HG02884 (cell line): ENCODE measurements around the gene KCNK13.
"Not testable (repeated sequence)": the region's sequence is repeated elsewhere in the genome, so short reads cannot be mapped to it uniquely, and the experiment has no call there.

Experiments used
- ATAC-seq: cut with Tn5 transposase; IDR thresholded peaks from one replicate; pipeline ENCODE4 v1.9.1; 2021; ENCODE audit warnings: mild to moderate bottlenecking, moderate library complexity; ENCODE audit not compliant: unreplicated experiment

The KCNK13 gene

DNA sequence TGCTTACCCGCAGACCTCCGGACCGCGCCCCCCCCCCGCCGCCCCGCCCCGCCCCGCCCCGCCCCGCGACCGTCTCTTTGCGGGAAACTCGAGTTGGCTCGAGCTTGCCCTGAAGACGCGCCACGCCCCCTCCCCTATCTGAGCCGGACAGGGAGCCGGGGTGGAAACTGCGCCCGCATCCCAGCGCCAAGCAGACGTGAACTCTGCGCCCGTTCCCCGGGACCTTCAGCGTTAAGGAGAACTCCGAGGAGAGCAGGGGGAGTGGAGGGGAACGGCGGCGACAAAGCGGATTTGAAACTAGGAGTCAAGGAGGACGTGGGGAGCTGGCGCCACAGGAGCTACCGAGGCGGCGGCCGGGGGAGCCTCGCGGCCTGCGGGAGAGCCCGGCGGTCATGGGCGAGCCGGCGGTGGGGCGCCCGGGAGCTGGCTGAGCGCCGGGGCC, at the start of gene KCNK13:
Gene KCNK13 (plus strand): TSS at position 310 of the 442 bp plus-strand sequence. CDS start 212 bp downstream, outside the sequence.
- no peak for ATAC-seq

DNA sequence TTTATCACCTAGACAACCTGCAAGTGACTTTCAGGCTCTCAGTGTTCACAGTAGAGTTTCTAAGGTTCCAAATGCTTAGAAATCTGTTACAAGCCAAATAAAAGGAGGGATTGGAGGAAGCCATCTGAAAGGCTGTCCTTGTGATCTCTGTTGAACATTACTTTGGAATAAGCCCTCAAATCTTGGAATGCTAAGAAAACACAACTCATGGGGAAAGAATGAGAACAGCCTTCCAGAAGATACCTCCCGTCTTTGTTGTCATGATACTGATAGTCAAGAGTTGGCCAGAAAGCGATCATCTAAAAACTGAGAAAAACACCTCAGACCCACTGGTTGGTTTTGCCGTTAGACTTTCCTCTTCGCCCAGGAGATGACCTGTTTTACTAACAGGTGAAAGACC, 44.4 kb upstream of the KCNK13 start:
- no peak for ATAC-seq

DNA sequence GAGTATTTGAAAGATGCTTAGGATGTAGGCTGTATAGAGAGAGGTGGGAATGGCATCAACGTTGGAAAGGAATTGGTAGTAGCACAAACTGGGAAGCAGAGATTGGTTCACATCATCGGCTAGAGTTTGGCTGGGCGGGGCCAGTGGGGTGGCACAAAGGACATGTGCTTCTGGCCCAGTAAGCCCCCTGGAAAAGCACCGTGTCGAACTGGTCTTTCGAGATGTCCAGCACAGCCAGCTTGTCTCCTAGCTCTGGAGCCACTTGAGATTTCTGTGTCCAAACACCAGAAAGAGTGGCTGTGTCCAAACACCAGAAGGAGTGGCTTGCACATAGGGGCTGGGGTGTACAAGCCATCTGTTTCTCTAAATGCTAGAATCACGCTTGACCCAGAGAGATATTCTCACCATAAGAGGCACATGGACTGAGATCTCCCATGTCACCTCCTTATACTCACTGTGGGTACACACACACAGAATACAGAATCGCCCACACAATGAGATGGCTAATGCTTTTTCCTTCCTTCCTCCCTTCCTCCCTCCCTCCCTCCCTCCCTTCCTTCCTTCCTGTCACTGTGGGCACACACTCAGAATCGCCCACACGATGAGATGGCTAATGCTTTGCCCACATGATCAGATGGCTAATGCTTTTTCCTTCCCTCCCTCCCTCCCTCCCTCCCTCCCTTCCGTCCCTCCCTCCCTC, 41.8 kb upstream of the KCNK13 start:
- no peak for ATAC-seq

DNA sequence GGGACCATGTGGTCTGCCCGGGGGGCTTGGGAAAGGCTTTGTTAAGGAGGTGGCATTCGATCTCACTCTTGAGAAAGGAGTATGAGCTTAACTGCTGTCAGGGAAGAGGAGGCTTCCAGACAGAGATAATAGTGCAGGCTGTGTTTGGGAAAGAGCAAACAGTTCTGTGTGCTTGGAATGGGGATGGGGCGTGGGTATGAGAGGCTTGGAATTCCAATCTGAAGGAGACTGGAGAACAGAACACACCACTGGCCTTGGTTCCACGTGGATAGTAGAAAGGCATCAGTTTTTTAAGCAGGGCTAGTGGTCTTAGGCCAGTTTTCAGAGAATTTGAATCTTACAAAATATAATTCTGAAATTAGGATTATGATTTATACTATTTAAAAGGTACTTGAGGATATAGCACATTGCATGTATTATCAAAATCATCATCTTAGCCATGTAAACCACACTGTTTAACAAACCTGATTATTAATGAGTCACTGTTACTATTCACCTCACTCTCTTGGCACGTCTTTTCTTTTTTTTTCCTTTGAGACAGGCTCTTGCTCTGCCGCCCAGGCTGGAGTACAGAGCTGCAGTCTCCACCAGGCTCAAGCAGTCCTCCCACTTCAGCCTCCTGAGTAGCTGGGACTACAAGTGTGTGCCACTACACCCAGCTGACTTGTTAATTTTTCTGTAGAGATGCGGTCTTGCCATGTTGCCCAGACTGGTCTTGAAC, 38.5 kb upstream of the KCNK13 start:
- no peak for ATAC-seq

DNA sequence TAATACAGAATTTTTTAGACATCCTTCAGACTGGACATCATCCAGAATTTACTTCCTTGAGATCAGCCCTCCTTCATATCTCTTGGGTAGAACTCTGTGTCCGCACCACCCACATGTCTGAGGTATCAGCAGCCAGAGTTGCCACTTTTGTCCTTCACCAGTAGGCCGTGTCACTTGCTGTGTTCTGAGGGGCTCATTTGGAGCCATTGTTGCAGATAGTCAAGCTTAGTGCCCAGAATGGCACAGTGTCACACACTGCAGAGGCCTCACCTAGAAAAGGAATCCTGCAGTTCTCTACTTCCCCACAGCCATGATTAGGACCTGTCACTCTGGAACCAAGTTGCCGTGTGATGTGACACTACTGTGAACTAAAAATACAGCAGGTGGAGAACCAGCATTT, 36.9 kb upstream of the KCNK13 start:
- no peak for ATAC-seq

DNA sequence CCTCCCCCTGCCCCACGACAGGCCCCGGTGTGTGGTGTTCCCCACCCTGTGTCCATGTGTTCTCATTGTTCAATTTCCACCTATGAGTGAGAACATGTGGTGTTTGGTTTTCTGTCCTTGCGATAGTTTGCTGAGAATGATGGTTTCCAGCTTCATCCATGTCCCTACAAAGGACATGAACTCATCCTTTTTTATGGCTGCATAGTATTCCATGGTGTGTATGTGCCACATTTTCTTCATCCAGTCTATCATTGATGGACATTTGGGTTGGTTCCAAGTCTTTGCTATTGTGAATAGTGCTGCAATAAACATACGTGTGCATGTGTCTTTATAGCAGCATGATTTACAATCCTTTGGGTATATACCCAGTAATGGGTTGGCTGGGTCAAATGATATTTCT, 35.2 kb upstream of the KCNK13 start:
- not testable (repeated sequence) for ATAC-seq

DNA sequence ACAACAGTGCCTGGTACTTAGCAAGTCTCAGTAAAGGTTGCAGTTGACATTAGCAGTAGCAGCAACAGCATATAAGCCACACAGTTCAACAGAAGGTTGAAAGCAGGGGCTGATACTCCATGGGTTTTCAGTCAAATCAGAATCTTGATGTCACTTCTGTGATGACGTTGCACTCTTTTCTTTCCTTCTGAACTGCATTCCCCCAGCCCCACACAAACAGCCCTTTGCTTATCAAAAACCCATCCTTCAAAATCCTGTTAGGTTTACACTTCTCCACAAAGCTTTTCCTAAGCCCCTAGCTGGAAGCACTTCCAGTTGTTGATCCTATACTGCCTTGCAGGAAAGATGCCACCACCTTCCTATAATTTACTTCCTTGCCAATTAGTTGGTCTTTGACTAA, 34.0 kb upstream of the KCNK13 start:
- no peak for ATAC-seq

DNA sequence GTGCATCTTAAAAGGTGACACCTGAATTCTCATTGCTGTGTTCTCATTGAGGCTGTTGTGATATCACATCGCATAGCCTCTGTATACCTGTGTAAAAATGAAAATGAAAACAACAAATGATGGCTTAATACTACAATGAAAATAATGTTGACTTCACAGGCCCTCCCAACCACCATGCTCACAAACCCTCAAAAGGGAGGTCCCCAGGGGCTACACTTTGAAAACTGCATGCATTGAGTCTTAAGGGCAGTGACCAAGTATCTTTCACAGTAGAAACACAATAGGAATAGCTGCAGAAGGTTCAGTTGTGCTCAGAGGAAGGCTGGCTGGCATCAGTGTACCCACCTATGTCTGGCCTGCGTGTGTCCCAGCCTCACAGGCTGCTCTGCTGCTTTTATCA, 27.6 kb upstream of the KCNK13 start:
- ATAC-seq = no peak

DNA sequence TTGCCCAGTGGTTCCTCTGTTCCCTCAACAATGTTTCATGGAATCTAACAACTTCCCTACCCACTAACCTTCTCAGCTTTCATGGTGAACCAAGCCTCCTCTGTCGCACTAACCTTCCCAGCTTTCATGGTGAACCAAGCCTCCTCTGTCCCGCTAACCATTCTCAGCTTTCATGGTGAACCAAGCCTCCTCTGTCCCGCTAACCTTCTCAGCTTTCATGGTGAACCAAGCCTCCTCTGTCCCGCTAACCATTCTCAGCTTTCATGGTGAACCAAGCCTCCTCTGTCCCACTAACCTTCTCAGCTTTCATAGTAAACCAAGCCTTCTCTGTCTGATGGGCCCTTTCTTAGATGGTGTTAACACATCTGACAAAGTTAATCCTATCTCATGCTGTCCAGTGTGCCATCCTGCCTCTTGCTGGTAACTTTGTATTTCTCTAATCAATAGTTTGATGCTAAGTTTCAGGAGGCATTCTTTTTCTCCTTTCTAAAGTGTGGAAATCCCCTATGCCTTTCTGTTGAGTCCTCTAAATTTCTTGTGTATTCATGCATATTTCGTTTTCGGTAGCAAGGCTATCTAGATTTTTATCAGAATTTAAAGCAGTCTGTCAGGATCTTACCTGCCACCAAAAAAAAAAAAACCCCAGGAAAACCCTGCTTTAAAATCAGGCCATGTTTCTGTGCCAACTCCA, 26.8 kb upstream of the KCNK13 start:
- no peak for ATAC-seq

DNA sequence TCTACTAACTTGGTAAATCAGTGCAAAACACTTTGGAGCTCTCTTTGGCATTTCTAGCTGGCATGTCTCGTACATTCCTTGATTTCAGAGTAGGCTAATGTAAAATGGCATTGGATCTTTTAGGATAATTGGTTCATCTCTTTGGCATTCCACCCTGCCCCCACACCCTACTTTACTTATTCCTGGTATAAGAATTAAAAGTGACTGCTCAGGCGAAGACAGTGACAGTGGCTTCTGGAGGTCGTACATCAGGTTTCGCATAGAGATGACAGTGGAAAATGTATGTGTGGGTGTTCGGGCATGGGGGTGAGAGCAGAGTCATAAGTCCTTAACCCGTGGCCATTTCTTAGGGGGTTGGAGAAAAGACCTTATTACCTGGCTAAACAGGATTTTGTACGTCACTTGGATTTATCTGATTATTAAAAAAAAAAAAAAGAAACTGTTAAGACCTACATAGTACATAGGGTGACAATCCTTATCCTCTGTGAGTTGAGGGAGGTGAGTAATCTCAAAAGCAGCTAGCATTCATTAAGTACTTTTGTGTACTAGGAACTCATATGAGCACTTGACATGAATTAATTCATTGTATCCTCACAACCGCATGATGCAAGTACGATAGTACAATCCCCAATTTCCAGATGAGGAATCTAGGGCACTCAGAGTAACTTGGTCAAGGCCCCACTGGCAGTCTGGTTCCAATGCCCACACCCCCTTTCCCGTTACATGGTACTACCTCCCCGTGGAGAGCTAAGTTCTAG, 22.4 kb upstream of the KCNK13 start:
- ATAC-seq = no peak

DNA sequence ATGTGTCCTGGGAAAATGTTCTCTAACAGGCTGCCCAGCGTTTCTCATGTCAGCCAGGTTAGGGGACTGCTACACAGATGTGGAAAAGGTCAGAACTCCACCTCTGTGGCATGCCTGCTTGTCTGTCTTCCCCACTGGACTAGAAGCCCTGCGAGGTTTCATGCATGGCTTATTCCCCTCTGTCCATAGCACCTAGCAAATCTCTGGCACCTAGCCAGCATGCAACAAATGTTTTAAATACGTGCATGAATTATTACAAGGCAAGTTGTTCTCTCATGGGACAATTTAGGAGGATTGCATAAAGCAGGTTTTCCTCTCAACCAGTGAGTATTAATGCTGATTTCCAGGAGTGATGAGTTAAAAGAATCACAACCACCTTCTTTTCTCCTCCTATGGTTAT, 21.4 kb upstream of the KCNK13 start:
- no peak for ATAC-seq

DNA sequence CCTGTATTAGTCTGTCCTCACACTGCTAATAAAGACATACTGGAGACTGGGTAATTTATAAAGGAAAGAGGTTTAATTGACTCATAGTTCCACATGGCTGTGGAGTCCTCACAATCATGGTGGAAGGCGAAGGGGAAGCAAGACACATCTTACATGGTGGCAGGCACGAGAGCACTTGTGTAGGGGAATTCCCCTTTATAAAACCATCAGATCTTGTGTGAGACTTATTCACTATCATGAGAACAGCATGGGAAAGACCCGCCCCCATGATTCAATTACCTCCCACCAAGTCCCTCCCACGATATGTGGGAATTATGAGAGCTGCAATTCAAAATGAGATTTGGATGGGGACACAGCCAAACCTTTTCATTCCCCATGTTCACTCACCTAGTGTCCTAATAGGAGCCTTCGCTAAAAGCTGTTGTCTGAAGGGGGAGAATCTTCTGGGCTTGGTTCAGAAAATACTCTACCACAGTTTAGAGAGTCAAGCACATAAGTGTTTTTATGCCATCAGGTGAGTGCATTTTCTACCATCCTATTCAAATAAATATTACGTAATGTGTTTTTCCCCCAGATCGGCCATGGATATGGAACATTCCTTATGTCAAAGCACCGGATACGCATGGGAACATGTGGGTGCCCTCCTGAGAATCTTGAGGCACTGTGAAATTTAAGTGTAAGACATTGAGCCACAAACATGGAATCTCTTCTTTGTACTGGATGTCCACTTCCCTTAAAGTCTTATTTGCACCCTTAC, 19.1 kb upstream of the KCNK13 start:
- ATAC-seq = no peak

DNA sequence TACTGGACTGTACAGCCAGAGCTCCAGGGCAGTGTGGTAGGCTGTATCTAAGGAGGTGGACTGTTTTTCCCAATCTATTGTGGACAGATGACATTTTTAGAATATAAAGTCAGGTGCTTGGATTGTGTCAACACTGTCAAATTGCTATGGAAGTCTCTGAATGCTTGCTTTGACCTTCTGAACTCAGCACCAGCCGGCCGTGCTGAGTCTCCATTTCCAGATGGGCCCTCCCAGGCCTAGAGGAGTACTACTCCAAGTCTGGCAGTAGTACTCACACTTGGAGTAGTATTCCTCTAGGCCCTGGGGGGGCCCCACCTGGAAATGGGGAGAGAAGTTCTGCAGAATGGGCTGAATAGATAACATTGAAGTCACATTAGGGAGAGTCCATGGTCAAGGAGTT, 16.2 kb upstream of the KCNK13 start:
- no peak for ATAC-seq

DNA sequence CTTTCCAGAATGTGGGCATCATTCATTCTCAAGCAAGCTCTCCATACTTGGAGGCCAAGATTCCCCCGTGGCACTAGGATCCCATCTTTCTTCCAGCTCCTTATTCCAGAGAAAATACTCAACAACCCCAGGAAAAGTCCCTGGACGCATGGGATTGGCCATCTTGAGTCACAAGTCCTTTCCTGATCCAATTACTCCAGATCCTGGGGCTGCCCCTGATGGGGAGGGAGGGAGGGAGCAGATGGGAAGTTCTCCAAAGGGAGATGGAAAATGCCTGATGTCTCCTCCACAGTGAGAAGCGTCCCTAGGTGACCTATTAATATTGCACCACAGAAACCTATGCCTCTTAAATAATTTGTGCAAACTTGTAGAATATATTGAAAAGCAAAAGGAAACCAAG, 12.4 kb upstream of the KCNK13 start:
- no peak for ATAC-seq

DNA sequence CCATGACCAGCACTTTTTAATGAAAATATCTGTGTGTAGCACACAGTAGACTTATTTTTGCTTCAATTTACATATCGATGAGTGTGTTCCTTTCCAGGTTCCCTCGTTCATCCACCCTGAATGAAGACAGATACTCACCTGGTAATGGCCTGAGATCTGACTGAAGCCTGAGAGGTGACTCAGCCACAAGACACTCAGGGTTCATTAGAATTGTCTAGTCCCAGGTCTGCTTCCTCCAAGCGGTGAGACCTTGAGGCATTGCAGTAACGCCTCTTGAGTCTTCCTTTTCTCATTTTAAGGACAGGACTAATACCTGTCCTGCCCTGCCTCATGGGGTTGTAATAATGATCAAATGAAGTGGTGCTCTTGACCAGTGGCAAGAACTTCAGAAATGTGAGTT, 11.5 kb upstream of the KCNK13 start:
- ATAC-seq = no peak

DNA sequence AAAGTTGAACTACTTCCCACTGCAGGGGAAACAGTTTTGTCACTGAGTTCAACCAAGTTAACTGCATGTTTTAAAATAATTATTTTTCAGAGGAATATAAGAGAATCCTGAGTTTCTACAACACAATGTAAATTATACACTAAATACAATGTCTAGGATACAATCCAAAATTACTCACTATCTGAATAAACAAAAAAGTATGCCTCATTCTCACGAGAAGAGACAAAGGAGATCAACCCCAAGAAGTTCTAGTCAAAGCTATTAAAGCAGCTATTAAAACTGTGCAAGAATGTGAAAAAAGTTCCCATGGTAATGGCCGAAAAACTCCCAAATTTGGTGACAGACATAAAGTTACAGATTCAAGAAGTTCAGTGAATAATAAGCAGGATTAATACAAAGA, 8.8 kb upstream of the KCNK13 start:
- ATAC-seq = no peak

DNA sequence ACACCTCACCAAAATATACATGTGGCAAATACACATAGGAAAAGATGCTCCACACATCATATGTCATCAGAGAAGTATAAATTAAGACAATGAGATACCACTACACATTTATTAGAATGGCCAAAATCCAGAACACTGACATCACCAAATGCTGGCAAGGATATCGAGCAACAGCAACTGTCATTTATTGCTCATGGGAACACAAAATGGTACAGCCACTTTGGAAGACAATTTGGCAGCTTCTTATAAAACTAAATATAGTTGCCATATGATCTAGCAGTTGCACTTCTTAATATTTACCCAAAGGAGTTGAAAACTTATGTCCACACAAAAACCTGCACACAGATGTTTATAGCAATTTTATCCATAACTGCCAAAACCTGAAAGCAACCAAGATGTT, 7.0 kb upstream of the KCNK13 start:
- ATAC-seq = no peak

DNA sequence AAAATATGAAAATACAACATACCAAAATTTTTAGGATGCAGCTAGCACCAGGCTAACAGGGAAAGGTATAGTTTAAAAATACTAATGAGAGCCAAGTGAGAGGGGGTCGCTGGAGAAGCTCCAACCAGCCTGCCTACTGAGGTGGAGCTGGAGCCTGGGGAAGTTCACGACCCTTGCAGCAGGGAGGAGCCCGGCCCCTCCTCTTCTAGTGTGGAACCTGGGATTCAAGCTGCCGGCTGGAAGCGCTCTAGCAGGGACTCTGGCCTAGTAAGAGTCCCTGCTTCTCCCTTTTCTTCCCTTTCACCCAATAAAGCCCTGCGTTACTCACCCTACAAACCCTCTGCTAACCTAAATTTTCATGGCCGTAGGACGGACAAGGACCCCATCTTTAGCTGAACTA, 5.0 kb upstream of the KCNK13 start:
- no peak for ATAC-seq

DNA sequence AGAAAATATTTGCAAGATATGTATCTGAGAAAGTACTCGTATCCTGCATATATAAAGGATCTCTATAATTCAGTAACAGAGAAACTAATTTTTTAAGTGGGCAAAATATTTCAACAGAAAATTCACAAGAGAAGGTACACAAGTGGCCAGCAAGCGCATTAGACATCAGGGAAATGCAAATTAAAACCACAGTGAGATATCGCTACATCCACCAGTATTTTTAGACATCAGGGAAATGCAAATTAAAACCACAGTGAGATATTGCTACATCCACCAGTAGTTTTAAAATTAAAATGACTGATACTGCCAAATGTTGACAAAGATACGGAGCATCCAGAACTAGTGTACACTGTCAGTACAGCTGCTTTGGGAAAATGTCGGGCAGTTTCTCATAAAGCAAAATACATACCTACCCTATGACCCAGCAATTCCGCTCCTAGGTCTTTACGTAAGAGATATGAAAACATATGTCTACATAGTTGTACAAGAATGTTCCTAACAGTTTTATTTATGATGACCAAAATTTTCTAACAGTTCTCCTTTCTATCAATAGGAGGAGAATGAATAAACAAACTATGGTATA, 2.8 kb upstream of the KCNK13 start:
- no peak for ATAC-seq

DNA sequence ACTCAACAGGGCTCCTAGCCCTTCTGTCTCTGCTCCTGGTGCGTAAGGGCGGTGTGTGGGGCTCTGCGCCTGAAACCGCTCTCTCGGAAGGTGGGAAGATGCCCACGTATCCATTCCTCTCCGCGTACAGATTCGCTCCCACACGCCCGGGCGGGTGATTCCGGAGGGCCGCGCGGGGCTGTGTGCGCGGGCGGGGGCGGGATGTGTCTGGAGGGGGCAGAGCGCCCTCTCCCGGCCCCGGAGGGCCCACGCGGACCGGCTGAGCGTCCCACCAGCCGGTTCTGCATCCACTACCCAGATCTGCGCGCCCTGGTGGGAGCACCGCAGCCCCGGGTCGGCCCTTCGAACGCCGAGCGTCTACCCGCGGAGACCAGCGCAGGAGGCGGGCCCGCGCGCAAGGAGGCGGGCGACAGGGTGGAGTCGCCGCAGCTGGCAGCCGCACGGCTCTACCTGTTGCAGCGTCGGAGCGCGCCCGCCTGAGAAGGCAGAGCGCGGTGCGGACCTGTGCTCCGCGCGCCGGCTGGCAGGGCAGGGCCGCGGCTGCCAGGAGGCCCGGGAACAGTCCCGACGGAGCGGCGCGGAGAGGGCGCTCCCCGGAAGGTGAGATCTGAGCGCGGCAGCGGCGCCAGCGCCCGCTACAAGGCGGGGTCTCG, 1.4 kb upstream of the KCNK13 start:
- peak; percentile 58 for ATAC-seq
